Mesenchymal stem cell (in vitro differentiated cells and primary cell): Measurements from ENCODE around the gene LAMP1.

ENCODE experiments used
- DNase-seq: peaks from one replicate; pipeline ENCODE4 v3.0.0-alpha.2; 2013
- H2AFZ ChIP-seq: one replicate; pipeline ENCODE4 v1.6.1; 2013; ENCODE audit warnings: low read depth, mild to moderate bottlenecking, control low read depth, inconsistent platforms, low read length, moderate library complexity
- H2AK5ac ChIP-seq: 2 replicates; pipeline ENCODE4 v1.6.1; 2013; ENCODE audit warnings: low read length, moderate library complexity, mild to moderate bottlenecking, inconsistent platforms; ENCODE audit not compliant: severe bottlenecking
- H2BK120ac ChIP-seq: one replicate; pipeline ENCODE4 v1.6.1; 2013; ENCODE audit warnings: low read depth, mild to moderate bottlenecking, inconsistent platforms, low read length, moderate library complexity
- H2BK12ac ChIP-seq, 2 experiments: one replicate each; pipeline ENCODE4 v1.6.1; 2013; ENCODE audit warnings: inconsistent platforms in 2 of 2, low read length in 2 of 2, mild to moderate bottlenecking in 2 of 2, moderate library complexity in 2 of 2, control low read depth in 1 of 2
- H2BK15ac ChIP-seq: one replicate; pipeline ENCODE4 v1.6.1; 2013; ENCODE audit warnings: mild to moderate bottlenecking, low read depth, inconsistent platforms; ENCODE audit not compliant: poor library complexity, severe bottlenecking
- H2BK5ac ChIP-seq: 2 replicates; pipeline ENCODE4 v1.6.1; 2013; ENCODE audit warnings: low read depth, mild to moderate bottlenecking, low read length, control low read depth, inconsistent platforms; ENCODE audit not compliant: poor library complexity, severe bottlenecking
- H3K14ac ChIP-seq, 2 experiments: one replicate each; pipeline ENCODE4 v1.6.1; 2013; ENCODE audit warnings: inconsistent platforms in 2 of 2, low read length in 2 of 2, control low read depth in 1 of 2, mild to moderate bottlenecking in 1 of 2, moderate library complexity in 1 of 2
- H3K18ac ChIP-seq, 2 experiments: one replicate each; pipeline ENCODE4 v1.6.1; 2013; ENCODE audit warnings: inconsistent platforms in 2 of 2, low read length in 2 of 2, control low read depth in 1 of 2, low read depth in 1 of 2, mild to moderate bottlenecking in 1 of 2
- H3K23ac ChIP-seq, 2 experiments: one replicate each; pipeline ENCODE4 v1.6.1; 2013; ENCODE audit warnings: inconsistent platforms in 2 of 2, low read length in 2 of 2, mild to moderate bottlenecking in 2 of 2, moderate library complexity in 2 of 2, control low read depth in 1 of 2
- H3K27ac ChIP-seq: 2 replicates; pipeline ENCODE4 v1.5.1; 2013; ENCODE audit warnings: mild to moderate bottlenecking, moderate library complexity, low read length, control low read depth, inconsistent platforms; ENCODE audit not compliant: poor library complexity, severe bottlenecking
- H3K27me3 ChIP-seq, 2 experiments: 2 replicates each; pipeline versions ENCODE4 v1.6.1 to v1.7.0; 2013; ENCODE audit warnings: low read length in 2 of 2, mild to moderate bottlenecking in 2 of 2, moderate library complexity in 2 of 2, control low read depth in 1 of 2, inconsistent platforms in 1 of 2; ENCODE audit not compliant: control insufficient read depth in 1 of 2, insufficient read depth in 1 of 2
- H3K36me3 ChIP-seq, 2 experiments: 2 replicates each; pipeline versions ENCODE4 v1.6.1 to v1.7.0; 2013; ENCODE audit warnings: low read length in 2 of 2, control low read depth in 1 of 2, inconsistent platforms in 1 of 2, low read depth in 1 of 2, mild to moderate bottlenecking in 1 of 2; ENCODE audit not compliant: insufficient read depth in 2 of 2, control insufficient read depth in 1 of 2
- H3K4ac ChIP-seq, 2 experiments: one replicate each; pipeline ENCODE4 v1.6.1; 2013; ENCODE audit warnings: inconsistent platforms in 2 of 2, low read length in 2 of 2, mild to moderate bottlenecking in 2 of 2, moderate library complexity in 2 of 2, control low read depth in 1 of 2, low read depth in 1 of 2
- H3K4me1 ChIP-seq: 2 replicates; pipeline ENCODE4 v1.6.1; 2013; ENCODE audit warnings: low read depth, low read length, control low read depth; ENCODE audit not compliant: control insufficient read depth, insufficient read depth
- H3K4me2 ChIP-seq: 2 replicates; pipeline ENCODE4 v1.6.1; 2013; ENCODE audit warnings: low read length, mild to moderate bottlenecking, inconsistent platforms; ENCODE audit not compliant: poor library complexity, severe bottlenecking
- H3K4me3 ChIP-seq, 2 experiments: 2 replicates each; pipeline versions ENCODE4 v1.5.1 to v1.7.0; 2013; ENCODE audit warnings: low read length in 2 of 2, mild to moderate bottlenecking in 2 of 2, control low read depth in 1 of 2, low read depth in 1 of 2; ENCODE audit not compliant: insufficient read depth in 1 of 2
- H3K79me1 ChIP-seq: replicated peaks from 2 replicates; pipeline ENCODE4 v1.6.1; 2013; ENCODE audit warnings: mild to moderate bottlenecking, control low read depth, low read length, inconsistent platforms; ENCODE audit not compliant: poor library complexity, severe bottlenecking
- H3K9ac ChIP-seq: 2 replicates; pipeline ENCODE4 v1.7.0; 2013; ENCODE audit warnings: mild to moderate bottlenecking, low read length, moderate library complexity
- H3K9me3 ChIP-seq: 2 replicates; pipeline ENCODE4 v1.7.0; 2013; ENCODE audit warnings: mild to moderate bottlenecking, low read length; ENCODE audit not compliant: control insufficient read depth
- H4K8ac ChIP-seq: one replicate; pipeline ENCODE4 v1.6.1; 2013; ENCODE audit warnings: inconsistent platforms, mild to moderate bottlenecking, low read length, moderate library complexity
- H4K91ac ChIP-seq: one replicate; pipeline ENCODE4 v1.6.1; 2013; ENCODE audit warnings: mild to moderate bottlenecking, low read length, inconsistent platforms
- WGBS: methylation state at CpG from one replicate; pipeline ENCODE4 v1.1.7; 2013; ENCODE audit warnings: mixed read lengths; 5-methylcytosine and 5-hydroxymethylcytosine counted together

Gene LAMP1

DNA sequence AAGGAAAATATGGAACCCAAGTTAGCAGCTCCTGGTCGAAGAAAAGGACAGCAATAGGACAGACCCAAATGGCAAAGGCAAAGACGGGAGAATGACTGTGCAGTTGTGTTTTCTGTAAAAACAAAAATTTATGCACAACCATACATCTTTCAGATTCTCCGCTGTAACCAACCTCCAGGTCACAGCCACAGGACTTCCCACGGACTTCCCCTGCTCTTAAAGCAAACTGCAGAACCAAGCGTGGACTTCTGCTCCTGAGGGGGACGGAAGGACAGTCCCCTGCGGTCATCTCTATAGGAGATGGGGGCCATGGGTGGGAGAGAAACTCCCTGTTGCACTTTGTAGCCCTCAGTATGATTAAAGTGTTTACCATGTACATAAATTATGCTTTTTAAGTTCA, 64.4 kb downstream of the LAMP1 start:
- no peak overlapping the region for H3K14ac ChIP-seq
- peaks cover 0 to 29% of the 10 kb centered on the region in 2 experiments for H3K27me3 ChIP-seq
- H3K4ac ChIP-seq = no peak overlapping the region
- H3K18ac ChIP-seq = no peak overlapping the region
- no peak overlapping the region for H3K4me3 ChIP-seq
- no peak overlapping the region for H2AK5ac ChIP-seq
- H3K27ac ChIP-seq = no peak overlapping the region
- H3K79me1 ChIP-seq = no peaks in the 10 kb centered on the region
- no peak overlapping the region for H2BK15ac ChIP-seq
- no peaks in the 10 kb centered on the region for H3K9me3 ChIP-seq
- no peak overlapping the region for H2BK5ac ChIP-seq
- H3K4me2 ChIP-seq = no peak overlapping the region
- no peak overlapping the region for H4K8ac ChIP-seq
- H4K91ac ChIP-seq = no peak overlapping the region
- H2BK120ac ChIP-seq = no peak overlapping the region
- 91% methylated on average over 6 of the region's 7 CpGs for WGBS
- no peaks in the 10 kb centered on the region for H3K36me3 ChIP-seq
- H3K9ac ChIP-seq = no peak overlapping the region
- no peak overlapping the region for H2BK12ac ChIP-seq
- H3K23ac ChIP-seq = no peak overlapping the region
- no peak overlapping the region for H2AFZ ChIP-seq
- no peak for DNase-seq
- peaks cover 14% of the 10 kb centered on the region for H3K4me1 ChIP-seq

DNA sequence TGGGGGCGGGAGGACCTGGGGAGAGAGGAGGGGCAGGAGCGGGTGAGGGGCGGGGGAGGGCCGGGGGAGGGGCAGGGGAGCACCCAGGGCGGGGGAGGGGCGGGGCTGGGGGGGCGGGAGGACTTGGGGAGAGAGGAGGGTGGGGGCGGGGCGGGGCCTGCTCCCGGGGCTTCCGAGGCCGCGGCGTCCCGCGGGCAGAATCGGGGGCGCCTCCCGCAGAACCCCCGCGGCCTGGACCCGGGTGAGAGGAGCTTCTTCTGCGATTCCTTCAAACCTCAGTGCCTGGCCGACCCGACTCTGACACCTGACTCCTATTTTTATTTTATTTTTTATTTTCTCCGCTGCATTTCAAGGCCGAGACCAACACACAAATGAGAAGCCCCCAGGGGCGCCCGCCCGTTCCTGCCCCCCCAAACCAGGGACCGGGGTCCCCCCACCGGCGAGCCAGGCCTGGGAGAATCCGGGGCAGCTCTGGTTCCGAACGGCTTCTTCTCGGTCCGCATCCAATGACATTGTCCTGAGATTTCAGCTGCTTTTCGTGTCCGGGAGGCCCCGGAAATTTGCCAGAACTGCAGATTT, 67.4 kb downstream of the LAMP1 start:
- Histone ChIP-seq H3K79me1 (no peaks in the 10 kb centered on the region), H3K4me3 (peak overlapping the region in 1 of 2 experiments; percentile 71), H2AK5ac (no peak overlapping the region), H3K27me3 (peaks cover 0 to 29% of the 10 kb centered on the region in 2 experiments), H3K4ac (no peak overlapping the region), H3K4me2 (no peak overlapping the region), H3K14ac (no peak overlapping the region), H2BK15ac (no peak overlapping the region), H2BK5ac (no peak overlapping the region), H4K91ac (no peak overlapping the region), H2BK12ac (no peak overlapping the region), H3K18ac (no peak overlapping the region), H2AFZ (no peak overlapping the region), H3K9ac (peak overlapping the region; percentile 85), H2BK120ac (no peak overlapping the region), H3K9me3 (no peaks in the 10 kb centered on the region), H3K36me3 (no peaks in the 10 kb centered on the region), H3K27ac (no peak overlapping the region), H3K23ac (no peak overlapping the region), H4K8ac (no peak overlapping the region), H3K4me1 (peaks cover 9% of the 10 kb centered on the region)
- no peak for DNase-seq
- WGBS = 40% methylated on average over 30 of the region's 41 CpGs

DNA sequence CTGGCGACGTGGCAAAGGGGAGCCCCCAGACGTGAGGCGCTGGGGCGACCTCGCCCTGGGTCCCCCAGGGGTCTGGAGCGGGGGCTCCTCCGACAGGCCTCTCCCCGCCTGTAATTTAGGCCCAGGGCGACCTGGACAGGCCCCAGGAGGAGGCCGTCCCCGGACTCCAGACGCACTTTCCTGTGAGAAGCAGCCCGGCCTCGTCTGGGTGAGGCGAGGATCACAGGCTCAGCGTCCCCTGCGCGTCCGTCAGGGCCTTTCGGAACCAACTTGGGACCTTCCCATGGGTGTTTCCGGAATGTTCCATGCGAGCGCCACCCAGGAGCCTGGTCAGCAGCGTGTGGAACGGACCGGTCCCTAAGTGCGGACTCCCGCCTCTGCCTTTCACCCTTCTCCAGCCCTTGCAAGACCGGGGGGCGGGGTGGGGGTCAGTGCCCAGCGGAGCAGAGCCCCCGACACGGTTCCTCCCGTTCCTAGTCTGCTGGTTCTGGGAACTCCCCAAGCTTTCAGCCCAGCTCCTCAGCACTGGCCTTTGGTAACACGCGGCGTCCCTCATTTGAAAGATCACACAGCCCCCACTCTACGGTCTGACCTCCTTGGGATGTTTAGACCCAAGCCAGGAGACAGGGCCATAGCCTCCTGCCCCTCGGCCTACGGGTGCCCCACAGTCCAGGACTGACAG, 68.0 kb downstream of the LAMP1 start:
- H3K36me3 ChIP-seq = no peaks in the 10 kb centered on the region
- 86% methylated on average over 37 of the region's 41 CpGs for WGBS
- H2BK15ac ChIP-seq = no peak overlapping the region

DNA sequence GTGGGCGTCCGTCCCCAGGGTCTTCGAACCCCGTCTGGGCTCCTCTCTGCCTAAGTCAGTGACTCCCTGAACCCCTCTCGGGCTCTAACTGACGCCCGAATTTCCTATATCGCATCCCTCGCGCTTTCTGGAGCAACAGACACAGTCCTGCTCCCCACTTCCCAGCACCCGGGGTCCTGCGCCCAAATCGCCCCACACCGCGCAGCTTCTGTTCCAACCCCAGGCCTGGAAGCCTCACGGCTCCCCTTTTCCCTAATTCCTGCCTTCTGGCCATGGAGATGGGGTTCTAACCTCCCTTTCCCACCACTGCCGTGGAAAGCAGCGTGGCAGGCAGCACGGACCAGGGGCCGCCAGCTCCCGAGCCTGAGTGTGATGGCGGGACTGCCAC, 68.5 kb downstream of the LAMP1 start:
- H3K4me2 ChIP-seq = no peak overlapping the region
- no peak overlapping the region for H3K14ac ChIP-seq
- H2AK5ac ChIP-seq = no peak overlapping the region
- H3K79me1 ChIP-seq = no peaks in the 10 kb centered on the region
- no peak for DNase-seq
- H3K27me3 ChIP-seq = peaks cover 0 to 26% of the 10 kb centered on the region in 2 experiments
- H3K18ac ChIP-seq = peak overlapping the region in 1 of 2 experiments; percentile 21
- no peak overlapping the region for H4K8ac ChIP-seq
- H2BK12ac ChIP-seq = no peak overlapping the region
- no peak overlapping the region for H3K23ac ChIP-seq
- no peak overlapping the region for H4K91ac ChIP-seq
- no peak overlapping the region for H2BK15ac ChIP-seq
- H3K36me3 ChIP-seq = no peaks in the 10 kb centered on the region
- no peak overlapping the region for H3K27ac ChIP-seq
- no peaks in the 10 kb centered on the region for H3K9me3 ChIP-seq
- no peak overlapping the region for H2BK120ac ChIP-seq
- no peak overlapping the region for H2AFZ ChIP-seq
- WGBS = 97% methylated on average over 22 of the region's 22 CpGs
- H2BK5ac ChIP-seq = no peak overlapping the region
- H3K4me1 ChIP-seq = peaks cover 9% of the 10 kb centered on the region
- no peak overlapping the region for H3K9ac ChIP-seq
- H3K4ac ChIP-seq = no peak overlapping the region
- no peak overlapping the region for H3K4me3 ChIP-seq

More for the DNA sequence above, 68.0 kb downstream of the LAMP1 start:
- Histone ChIP-seq H3K9ac (peak overlapping the region; percentile 85), H4K8ac (no peak overlapping the region), H3K23ac (no peak overlapping the region), H3K9me3 (no peaks in the 10 kb centered on the region), H4K91ac (no peak overlapping the region), H2AFZ (no peak overlapping the region), H2BK12ac (no peak overlapping the region), H3K27me3 (peaks cover 0 to 29% of the 10 kb centered on the region in 2 experiments), H3K14ac (no peak overlapping the region), H3K4me3 (peak overlapping the region in 1 of 2 experiments; percentile 71), H3K18ac (no peak overlapping the region), H3K27ac (no peak overlapping the region), H3K79me1 (no peaks in the 10 kb centered on the region), H2BK5ac (no peak overlapping the region), H2BK120ac (no peak overlapping the region), H3K4ac (no peak overlapping the region), H3K4me1 (peaks cover 9% of the 10 kb centered on the region), H2AK5ac (no peak overlapping the region), H3K4me2 (no peak overlapping the region)
- DNase-seq = no peak
